A204.1 (cell line): ENCODE measurements around the gene CCDC15.

ENCODE experiments used
- FAIRE-seq: peaks from 2 replicates; lab custom pipeline; 2012; peaks lifted over from hg19 to GRCh38; lab: Jason Lieb, UNC

The CCDC15 gene

DNA sequence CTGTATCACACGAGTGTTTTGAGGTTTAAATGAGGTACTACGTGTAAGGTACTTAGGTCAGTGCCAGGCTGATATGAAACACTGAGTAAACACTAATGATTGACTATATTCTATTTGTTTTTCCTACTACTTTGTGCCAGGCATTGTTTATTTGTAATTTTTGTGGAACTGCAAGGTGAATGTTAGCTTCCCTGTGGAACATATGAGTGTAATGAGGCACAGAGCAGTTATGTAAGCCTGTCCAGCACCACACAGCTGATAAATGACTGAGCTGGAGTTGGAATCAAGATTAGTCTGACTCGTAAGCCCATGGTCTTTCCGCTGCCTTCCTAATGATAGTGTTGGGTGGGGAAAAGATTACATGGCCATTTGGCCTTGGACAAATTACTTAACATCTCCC lies 115.0 kb downstream of the CCDC15 start:
- no peak for FAIRE-seq

GRCh38 chr11:125069796-125070195 lies 115.8 kb downstream of the CCDC15 start:
- FAIRE-seq: no peak

DNA sequence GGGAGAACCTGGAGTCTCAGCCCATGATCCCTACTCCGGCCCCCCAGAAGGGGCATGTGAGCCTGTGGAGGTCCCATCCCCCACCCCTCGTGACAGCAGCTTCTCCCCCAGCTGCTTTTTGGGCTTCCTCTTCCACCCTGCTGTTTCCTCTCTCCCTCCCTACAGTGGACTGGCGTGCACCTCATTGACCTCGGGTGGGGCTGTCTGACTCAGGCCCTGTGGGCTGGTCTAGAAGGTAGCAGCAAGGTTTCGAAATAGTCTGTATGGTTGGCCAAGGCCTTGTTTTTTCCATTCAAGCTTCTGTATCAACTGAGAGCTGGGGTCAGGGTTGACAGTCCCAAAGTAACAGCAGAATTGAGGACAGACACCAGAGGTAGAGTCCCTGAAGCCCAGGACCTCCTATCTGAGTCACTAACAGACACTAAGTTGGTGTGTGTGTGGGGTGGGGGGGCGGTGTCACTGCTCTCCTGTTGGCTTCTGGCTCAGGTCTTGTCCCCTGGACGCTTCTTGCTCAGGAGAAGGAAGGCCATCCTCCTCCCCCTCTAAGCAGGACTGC lies 116.8 kb downstream of the CCDC15 start:
- no peak for FAIRE-seq

DNA sequence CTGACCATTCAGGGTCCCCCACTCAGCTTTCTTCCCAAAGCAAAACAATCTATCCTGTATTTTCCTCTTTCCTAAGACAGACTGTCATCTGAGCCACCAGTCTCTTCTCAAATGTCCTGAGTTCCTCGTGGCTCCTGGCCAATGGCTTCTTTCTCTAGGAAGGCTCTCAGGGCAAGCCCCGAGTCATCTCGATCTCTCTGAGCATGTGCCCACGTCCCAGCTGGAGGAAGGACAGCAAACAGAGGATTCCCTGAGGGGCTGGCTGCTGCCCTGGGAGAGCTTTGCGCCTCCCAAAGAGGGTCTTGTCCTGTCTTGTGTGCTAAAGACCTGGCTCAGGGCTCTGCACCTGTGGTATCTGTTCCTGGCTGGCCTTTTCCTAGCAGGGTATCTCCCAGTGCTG lies 117.4 kb downstream of the CCDC15 start:
- FAIRE-seq: no peak

- FAIRE-seq: no peak
These were observed 117.8 kb downstream of the CCDC15 start for GRCh38 chr11:125071846-125072217.

DNA sequence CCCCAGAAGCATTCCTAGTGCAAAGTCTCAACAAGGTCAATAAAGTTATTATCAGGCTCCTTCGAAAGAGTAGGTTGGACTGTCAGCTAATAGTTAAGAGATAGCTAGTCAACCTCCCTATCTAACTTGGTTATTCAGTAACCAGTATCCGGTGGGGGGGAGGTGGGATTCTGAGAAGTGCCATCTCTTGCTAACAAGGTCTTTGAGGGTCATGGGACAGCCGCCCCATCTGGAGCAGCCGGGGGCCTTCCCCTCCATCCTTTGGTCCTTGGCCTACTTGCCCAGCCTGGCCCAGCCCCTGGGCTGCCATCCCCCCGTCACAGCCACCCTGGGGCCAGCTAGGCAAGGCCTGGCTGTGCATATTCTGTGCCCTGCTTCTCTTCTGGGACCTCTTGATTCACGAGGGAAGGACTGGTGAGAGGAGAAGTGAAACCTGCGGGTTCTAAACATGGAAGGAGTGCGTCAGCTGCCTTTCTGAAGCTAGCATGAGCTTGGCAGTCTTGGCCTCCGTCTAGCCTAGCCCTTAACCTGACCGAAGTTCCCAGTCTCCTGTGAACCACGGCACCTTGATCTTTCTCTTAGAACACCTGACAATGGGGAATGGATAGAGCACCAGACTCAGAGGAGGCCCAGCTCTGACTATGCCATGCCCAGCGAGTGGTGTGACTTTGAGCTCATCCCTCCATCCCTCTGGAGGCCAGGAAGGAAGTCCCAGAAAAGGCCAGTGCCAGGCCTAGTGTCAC lies 118.4 kb downstream of the CCDC15 start:
- FAIRE-seq: no peak

GRCh38 chr11:125072961-125073590 lies 119.1 kb downstream of the CCDC15 start:
- FAIRE-seq: no peak

DNA sequence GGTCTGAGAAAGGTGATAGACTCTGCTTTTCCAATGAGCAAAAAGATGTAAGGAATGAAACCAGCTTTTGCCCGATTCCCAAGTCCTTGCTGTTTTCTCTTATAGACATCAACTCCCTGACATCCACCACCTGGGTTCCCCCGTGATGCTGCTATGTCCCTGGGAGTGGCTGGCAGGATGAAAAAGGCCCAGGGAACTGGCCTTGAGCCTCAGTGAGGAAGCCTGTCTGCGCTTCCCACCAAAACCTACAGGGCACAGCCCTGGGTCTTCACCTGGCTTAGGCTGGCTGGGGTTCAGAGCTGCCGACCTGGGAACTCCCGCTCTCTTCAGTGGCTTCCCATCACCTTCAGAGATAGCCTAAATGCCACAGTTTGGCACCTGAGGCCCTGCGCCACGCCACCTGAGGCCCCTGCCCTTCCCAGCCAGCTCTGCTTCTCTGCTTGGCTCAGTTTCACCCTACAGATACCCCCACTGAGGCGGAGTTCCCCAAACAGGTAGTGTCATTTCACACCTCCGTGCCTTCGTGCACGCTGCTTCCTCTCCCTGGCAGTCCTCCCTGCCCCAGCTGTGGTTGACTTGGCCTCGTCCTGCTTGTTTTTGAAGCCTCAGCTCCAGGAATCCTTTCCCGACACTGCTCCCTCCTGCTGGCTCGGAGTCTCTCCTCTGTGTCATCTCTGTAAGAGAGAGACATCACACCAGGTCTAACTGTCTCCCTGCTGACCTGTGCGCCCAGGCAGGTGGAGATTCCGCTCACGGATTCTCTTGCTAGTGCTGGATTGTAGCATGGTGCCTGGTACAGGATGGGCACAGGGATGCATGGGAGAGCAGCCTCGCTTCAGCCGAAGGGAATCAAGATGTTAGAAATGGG lies 119.8 kb downstream of the CCDC15 start:
- FAIRE-seq: no peak

DNA sequence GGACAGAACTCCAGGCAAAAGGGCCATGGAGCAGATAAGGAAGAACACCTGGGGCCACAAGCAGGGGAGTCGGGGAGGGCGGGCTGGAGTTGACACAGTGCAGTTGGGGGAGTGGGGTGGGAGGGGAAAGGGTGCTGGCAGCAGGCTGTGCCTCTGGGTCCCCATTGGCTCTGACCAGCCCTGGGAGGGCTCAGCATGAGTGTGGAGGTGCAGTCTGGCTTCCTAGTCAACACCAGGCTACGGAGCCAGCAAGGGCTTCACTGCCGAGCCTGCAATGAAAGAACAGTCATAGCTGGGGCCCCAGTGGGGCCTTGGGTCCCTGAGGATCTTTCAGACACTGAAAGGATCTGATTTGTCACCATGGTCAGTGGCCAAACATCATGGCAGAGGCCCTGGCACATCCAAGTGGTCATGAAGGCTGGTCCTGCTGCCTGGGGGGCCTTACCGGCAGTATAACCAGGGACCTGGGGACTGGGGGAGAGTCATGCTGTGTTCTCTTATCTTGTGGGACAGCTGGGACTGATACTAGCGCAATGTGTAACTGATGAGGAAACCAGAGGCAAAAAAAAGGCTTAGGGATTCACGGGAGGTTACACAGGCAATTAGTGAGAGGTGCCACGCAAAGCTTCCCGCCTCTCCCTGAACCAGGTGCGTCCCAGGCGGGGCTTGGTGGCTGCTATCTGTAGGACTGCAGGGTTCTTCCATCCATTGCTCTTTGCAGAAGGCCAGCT lies 120.7 kb downstream of the CCDC15 start:
- FAIRE-seq: no peak

- no peak for FAIRE-seq
These were observed 121.2 kb downstream of the CCDC15 start for GRCh38 chr11:125075242-125075625.

DNA sequence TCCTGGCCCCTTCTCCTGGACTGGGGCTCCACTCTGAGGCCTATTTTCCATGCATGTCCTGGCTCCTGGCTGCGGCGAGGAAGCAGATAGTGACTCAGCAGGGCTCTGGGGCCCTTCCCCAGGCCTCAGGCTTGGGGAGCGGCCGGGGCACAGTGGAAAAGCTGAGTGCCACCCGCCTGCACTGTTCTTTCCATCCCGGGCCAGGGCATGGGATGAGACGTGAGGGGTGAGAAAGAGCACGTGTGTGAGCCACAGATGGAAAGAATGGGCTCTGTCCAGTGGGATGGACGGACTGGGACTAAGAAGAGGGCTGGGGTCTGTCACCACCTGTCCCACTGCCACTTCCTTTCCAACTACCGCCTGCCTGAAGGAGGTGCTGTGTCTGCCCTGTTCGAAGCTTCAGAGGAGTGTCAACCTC lies 121.9 kb downstream of the CCDC15 start:
- no peak for FAIRE-seq

DNA sequence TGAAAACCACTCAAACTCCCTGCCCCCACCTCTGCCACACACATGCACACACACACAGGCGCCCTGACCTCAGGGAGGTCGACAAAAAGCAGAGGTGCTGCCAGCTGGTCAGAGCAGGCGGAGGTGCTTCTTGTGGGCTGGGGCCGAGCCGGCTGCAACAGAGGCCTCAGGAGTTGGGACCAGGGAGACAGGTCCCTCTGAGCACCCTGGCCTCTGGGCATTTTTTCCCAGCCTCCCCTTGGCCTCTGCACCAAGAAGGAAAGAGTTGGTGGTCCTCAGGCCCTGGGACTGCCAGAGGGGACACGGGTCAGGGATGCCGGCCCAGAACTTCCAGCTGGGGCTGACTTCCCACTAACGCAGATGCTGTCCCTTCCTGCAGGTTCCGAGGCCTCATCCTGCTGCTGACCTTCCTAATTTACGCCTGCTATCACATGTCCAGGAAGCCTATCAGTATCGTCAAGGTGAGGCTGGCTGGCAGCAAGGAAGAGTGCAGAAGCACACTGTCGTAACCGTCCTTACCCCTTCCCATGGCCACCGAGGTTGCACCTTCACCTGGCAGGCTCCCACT lies 122.5 kb downstream of the CCDC15 start:
- no peak for FAIRE-seq

DNA sequence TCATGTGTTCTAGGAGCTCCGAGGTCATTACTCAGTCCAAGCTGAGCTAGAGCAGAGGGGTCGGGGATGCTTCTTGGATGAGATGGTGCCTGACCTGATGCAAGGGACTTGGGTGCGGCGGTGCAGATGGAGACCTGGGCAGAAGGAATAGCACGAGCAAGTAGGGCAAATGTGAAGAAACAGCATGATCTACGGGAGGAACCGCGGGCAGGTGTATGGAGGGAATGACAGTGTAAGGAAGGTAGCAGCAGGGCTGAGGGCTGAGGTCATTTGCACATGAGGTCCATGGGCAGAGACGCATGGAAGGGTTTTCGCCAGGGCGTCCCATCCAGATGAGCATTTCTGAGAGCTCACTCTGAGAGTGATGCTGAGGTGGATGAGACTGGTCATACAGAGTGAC lies 124.0 kb downstream of the CCDC15 start:
- no peak for FAIRE-seq

GRCh38 chr11:125078516-125079140 lies 124.6 kb downstream of the CCDC15 start:
- FAIRE-seq: no peak

- FAIRE-seq: no peak
These were observed 125.3 kb downstream of the CCDC15 start for GRCh38 chr11:125079151-125079877.

GRCh38 chr11:125079878-125080530 lies 126.0 kb downstream of the CCDC15 start:
- no peak for FAIRE-seq

DNA sequence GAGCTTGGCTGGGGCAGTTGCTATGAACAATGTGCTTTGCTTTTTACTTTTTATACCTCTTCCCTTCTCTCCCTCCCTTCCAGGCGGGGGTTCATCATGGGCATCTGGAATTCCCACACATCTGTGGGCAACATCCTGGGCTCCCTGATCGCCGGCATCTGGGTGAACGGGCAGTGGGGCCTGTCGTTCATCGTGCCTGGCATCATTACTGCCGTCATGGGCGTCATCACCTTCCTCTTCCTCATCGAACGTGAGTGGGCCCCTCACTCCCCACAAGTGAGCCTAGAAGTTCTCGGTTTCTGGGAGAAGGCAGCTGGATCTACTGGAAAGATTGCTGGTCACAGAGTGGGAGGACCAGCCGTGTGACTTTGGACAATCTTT lies 126.5 kb downstream of the CCDC15 start:
- no peak for FAIRE-seq

DNA sequence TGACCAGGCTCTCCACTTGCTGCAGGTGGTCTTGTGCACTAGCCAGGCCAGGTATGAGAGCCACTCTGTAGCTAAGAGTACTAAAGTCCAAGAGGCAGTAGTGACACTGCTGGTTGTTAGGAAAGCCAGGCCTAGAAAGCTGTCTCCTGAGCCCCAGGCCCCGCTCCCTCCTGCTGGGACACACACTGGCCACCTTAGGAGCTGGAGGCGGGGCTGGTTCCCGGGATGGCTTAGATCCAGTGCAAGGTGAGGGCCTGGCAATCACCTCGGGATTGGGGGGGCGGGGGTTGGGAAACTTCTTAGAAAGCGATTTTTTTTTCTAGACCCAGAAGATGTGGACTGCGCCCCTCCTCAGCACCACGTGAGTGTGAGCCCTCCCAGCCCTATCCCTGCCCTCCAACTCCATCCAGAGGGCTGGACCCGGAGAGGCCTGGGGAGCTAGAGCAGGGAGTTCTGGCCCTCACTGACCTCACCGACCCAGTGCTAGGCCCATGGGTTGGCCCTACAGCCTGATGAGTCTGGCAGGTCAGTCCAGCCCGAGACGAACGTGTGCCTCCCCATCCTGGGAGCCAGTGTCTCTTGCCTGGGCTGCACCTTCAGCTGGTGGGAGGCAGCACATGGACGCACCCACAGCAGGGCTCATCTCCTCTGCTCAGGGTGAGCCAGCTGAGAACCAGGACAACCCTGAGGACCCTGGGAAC lies 127.2 kb downstream of the CCDC15 start:
- no peak for FAIRE-seq

DNA sequence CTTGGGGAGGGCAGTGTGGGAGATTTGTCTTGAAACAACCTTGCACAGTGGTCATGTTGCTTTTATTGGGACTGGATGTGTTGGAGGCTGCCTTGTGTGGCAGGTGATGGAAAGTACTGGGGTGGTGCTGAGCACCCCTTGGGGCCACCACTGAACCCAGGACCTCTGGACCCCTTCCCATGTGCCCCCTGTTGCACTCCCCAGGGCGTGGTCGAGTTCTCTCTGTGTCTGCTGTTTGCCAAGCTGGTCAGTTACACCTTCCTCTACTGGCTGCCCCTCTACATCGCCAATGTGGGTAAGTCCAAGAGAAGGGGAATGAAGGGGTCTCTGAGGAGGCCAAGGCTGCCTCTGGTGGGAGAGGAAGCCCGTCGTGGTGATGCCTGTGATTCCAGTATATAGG lies 128.0 kb downstream of the CCDC15 start:
- no peak for FAIRE-seq
